Measurements from ENCODE around the gene PRPF18. TPM values are rescaled to one million over a fixed set of nuclear protein-coding genes. Genes with fewer than 3 reads are reported as not detected.

Gene PRPF18
- total RNA-seq, 1 donor from 2014 or later, result 23.7 TPM

- Histone ChIP-seq H3K9me3 (peaks cover 3% of the 10 kb centered on the region), H3K27ac (no peak overlapping the region), H3K36me3 (peaks cover 52% of the 10 kb centered on the region), H3K27me3 (no peaks in the 10 kb centered on the region), H3K4me1 (no peaks in the 10 kb centered on the region), H3K4me3 (no peak overlapping the region)
- intact Hi-C loops (cut with DNase I), result no loop called here
- ATAC-seq, result no peak
- no peak for DNase-seq
- TF ChIP-seq CTCF (IDR thresholded peaks at IDR 0.05), result no peak
Observed at GRCh38 chr10:13644866-13645265, 58.1 kb downstream of the PRPF18 start.

GRCh38 chr10:13648425-13648824 lies 61.7 kb downstream of the PRPF18 start:
- no peak overlapping the region for H3K4me3 ChIP-seq
- H3K4me1 ChIP-seq, result no peaks in the 10 kb centered on the region
- intact Hi-C loops (cut with DNase I), result no loop called here
- H3K36me3 ChIP-seq, result peaks cover 85% of the 10 kb centered on the region
- no peak for DNase-seq
- no peak overlapping the region for H3K27ac ChIP-seq
- no peak for TF ChIP-seq CTCF (IDR thresholded peaks at IDR 0.05)
- no peaks in the 10 kb centered on the region for H3K9me3 ChIP-seq
- H3K27me3 ChIP-seq, result no peaks in the 10 kb centered on the region
- ATAC-seq, result no peak

GRCh38 chr10:13649844-13650520 lies 63.2 kb downstream of the PRPF18 start:
- Histone ChIP-seq H3K36me3 (peaks cover 96% of the 10 kb centered on the region), H3K4me3 (no peak overlapping the region), H3K4me1 (no peaks in the 10 kb centered on the region), H3K27ac (no peak overlapping the region), H3K9me3 (no peaks in the 10 kb centered on the region), H3K27me3 (no peaks in the 10 kb centered on the region)
- ATAC-seq (no peak), DNase-seq (no peak)
- intact Hi-C loops (cut with DNase I), result no loop called here
- TF ChIP-seq CTCF (IDR thresholded peaks at IDR 0.05), result no peak

GRCh38 chr10:13650961-13651360 lies 64.2 kb downstream of the PRPF18 start:
- DNase-seq (no peak), ATAC-seq (no peak)
- intact Hi-C loops (cut with DNase I), result no loop called here
- Histone ChIP-seq H3K36me3 (peaks cover 92% of the 10 kb centered on the region), H3K27me3 (no peaks in the 10 kb centered on the region), H3K9me3 (no peaks in the 10 kb centered on the region), H3K4me1 (no peaks in the 10 kb centered on the region), H3K27ac (no peak overlapping the region), H3K4me3 (no peak overlapping the region)
- TF ChIP-seq CTCF (IDR thresholded peaks at IDR 0.05), result no peak

- no peaks in the 10 kb centered on the region for H3K4me1 ChIP-seq
- no peaks in the 10 kb centered on the region for H3K27me3 ChIP-seq
- H3K4me3 ChIP-seq, result no peak overlapping the region
- DNase-seq (no peak), ATAC-seq (no peak)
- TF ChIP-seq CTCF (IDR thresholded peaks at IDR 0.05), result no peak
- no peak overlapping the region for H3K27ac ChIP-seq
- H3K9me3 ChIP-seq, result no peaks in the 10 kb centered on the region
- peaks cover 86% of the 10 kb centered on the region for H3K36me3 ChIP-seq
- intact Hi-C loops (cut with DNase I), result no loop called here
Observed at GRCh38 chr10:13651969-13652720, 65.4 kb downstream of the PRPF18 start.

Data from upper lobe of right lung (tissue), 1 donor.